ENCODE measurements around the gene ASPDH.

GRCh38 chr19:50510700-50511068, 3.0 kb downstream of the ASPDH start:
- TF ChIP-seq CTCF (IDR thresholded peaks at IDR 0.05), result no peak
- no peak for TF ChIP-seq EP300 (IDR thresholded peaks at IDR 0.05; ENCODE audit: low read depth)
- no peak for TF ChIP-seq POLR2AphosphoS5 (IDR thresholded peaks at IDR 0.05)
- TF ChIP-seq POLR2A (IDR thresholded peaks at IDR 0.05), result no peak

Data from transverse colon (tissue), 4 donors.